ENCODE data around the gene MT1G.
A peak's percentile ranks its signal among the peaks of the same experiment; 100 is the strongest.
"Not testable (repeated sequence)": the region's sequence is repeated elsewhere in the genome, so short reads cannot be mapped to it uniquely, and the experiment has no call there.

Gene MT1G

GRCh38 chr16:56684256-56684925, 16.5 kb upstream of the MT1G start:
- no peak for DNase-seq

GRCh38 chr16:56683424-56684172, 15.7 kb upstream of the MT1G start:
- no peak for DNase-seq

GRCh38 chr16:56682703-56683397, 15.0 kb upstream of the MT1G start:
- DNase-seq = no peak

GRCh38 chr16:56681939-56682702, 14.3 kb upstream of the MT1G start, which contains the start of gene MT1X:
TSS of gene MT1X (plus strand) at chr16:56682470. CDS start at chr16:56682541, 71 bp downstream.
- DNase-seq = peak; percentile 92

- DNase-seq = no peak
Measured at GRCh38 chr16:56679818-56680217, 12.0 kb upstream of the MT1G start.

- DNase-seq = no peak
Measured at GRCh38 chr16:56679078-56679730, 11.3 kb upstream of the MT1G start.

GRCh38 chr16:56677474-56677873, 9.6 kb upstream of the MT1G start:
- DNase-seq = no peak

GRCh38 chr16:56675685-56676210, 7.9 kb upstream of the MT1G start:
- no peak for DNase-seq

GRCh38 chr16:56674570-56674969, 6.7 kb upstream of the MT1G start:
- peak; percentile 68 for DNase-seq

GRCh38 chr16:56673921-56674320, 6.1 kb upstream of the MT1G start:
- peak; percentile 42 for DNase-seq

GRCh38 chr16:56672761-56673536, 5.1 kb upstream of the MT1G start:
- DNase-seq = peak; percentile 28

GRCh38 chr16:56672171-56672570, 4.3 kb upstream of the MT1G start:
- DNase-seq = not testable (repeated sequence)

- DNase-seq = peak; percentile 13
Measured at GRCh38 chr16:56671691-56672090, 3.8 kb upstream of the MT1G start.

- no peak for DNase-seq
Measured at GRCh38 chr16:56670620-56670934, 2.7 kb upstream of the MT1G start.

GRCh38 chr16:56669840-56670619, 2.2 kb upstream of the MT1G start:
- no peak for DNase-seq

GRCh38 chr16:56669005-56669839, 1.4 kb upstream of the MT1G start, which contains the start of gene MT1H:
TSS of gene MT1H (plus strand) at chr16:56669814. CDS start at chr16:56669885, 71 bp downstream.
- DNase-seq = no peak

- not testable (repeated sequence) for DNase-seq
Measured at GRCh38 chr16:56665286-56666261, 2.3 kb downstream of the MT1G start.

- no peak for DNase-seq
Measured at GRCh38 chr16:56664506-56664905, 3.4 kb downstream of the MT1G start.
